GM15510 (cell line): Measurements from ENCODE around the gene BAIAP3.

Experiments
- POLR2A ChIP-seq: IDR thresholded peaks from 3 replicates; pipeline ENCODE4 v1.6.1; 2011; ENCODE audit warnings: borderline replicate concordance; ENCODE audit not compliant: insufficient read length; ENCODE audit errors: extremely low read depth

BAIAP3 gene, protein sequence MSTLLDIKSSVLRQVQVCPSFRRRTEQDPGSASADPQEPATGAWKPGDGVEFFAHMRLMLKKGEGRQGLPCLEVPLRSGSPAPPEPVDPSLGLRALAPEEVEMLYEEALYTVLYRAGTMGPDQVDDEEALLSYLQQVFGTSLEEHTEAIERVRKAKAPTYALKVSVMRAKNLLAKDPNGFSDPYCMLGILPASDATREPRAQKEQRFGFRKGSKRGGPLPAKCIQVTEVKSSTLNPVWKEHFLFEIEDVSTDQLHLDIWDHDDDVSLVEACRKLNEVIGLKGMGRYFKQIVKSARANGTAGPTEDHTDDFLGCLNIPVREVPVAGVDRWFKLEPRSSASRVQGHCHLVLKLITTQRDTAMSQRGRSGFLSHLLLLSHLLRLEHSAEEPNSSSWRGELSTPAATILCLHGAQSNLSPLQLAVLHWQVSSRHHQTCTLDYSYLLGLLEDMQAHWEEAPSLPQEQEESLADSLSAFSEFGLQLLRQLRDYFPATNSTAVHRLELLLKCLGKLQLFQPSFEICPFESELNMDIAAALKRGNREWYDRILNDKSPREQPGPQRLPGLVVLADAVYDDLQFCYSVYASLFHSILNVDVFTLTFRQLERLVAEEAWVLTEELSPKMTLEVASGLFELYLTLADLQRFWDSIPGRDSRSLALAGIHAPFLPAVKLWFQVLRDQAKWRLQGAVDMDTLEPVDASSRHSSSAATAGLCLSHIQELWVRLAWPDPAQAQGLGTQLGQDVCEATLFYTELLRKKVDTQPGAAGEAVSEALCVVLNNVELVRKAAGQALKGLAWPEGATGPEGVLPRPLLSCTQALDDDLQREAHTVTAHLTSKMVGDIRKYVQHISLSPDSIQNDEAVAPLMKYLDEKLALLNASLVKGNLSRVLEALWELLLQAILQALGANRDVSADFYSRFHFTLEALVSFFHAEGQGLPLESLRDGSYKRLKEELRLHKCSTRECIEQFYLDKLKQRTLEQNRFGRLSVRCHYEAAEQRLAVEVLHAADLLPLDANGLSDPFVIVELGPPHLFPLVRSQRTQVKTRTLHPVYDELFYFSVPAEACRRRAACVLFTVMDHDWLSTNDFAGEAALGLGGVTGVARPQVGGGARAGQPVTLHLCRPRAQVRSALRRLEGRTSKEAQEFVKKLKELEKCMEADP

DNA sequence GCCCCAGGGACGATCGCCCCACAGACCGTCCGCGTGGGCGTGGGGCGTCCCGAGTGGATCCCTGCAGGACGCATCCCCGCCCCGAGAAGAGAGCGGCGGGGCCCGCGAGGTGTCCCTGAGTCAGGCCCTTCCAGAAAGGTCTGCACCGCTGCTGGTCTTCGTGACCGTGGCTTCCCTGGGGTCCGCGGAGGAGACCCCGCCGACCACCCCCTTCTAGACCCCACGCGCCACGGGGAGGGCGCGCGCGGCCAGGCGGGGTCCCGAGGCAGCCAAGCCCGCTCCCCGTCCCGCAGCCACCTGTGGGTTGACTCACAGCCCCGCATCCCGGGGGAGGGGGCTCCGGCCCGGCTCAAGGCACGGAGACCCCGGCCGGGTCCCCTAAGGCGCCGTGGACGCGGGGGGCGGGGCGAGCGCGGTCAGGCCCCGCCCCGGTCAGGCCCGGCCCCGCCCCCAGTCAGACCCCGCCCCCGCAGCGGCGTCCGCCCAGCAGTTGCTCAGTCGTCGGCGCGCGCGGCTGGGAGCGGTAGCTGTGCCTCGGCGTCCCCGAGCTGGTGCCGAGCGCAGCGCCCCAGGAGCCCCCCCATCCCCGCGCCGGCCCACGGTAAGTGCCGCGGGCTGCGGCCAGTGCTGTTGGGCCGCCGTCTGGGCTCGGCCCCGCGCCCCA lies at the start of gene BAIAP3:
TSS of gene BAIAP3 (plus strand) at position 497 of the 664 bp plus-strand sequence. CDS start 4,905 bp downstream, outside the sequence.
- TF ChIP-seq POLR2A: no peak

DNA sequence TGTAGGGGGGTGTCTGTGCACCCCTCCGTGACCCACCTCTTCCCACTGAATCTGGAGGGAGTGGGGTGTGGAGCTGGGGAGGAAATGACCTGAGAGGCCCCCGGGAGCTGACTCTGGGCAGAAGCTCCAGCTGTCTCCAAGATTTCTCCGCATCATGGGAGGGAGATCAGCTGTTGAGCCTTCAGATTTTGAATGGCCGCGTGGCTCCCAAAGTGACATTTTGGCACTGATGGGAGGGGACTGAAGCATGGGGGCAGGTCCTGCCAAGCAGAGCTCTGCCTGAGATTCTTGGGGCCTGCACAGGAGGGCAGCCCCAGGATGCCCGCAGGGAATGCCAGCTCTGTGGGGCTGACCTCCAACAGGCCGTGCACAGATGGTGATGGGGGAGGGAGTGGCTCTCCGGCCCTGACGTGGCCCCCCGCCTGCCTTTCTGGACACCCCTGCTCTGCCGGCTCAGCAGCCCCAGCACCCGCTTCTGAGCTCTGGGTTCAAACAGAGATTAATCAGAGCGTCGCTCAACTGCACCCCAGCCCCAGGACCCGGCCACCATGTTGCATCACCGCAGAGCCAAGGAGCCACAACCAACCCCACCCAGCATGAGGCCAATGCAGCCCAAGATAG lies 49.3 kb upstream of the BAIAP3 start:
- TF ChIP-seq POLR2A: no peak

GRCh38 chr16:1285669-1286512 lies 47.6 kb upstream of the BAIAP3 start:
- no peak for TF ChIP-seq POLR2A

DNA sequence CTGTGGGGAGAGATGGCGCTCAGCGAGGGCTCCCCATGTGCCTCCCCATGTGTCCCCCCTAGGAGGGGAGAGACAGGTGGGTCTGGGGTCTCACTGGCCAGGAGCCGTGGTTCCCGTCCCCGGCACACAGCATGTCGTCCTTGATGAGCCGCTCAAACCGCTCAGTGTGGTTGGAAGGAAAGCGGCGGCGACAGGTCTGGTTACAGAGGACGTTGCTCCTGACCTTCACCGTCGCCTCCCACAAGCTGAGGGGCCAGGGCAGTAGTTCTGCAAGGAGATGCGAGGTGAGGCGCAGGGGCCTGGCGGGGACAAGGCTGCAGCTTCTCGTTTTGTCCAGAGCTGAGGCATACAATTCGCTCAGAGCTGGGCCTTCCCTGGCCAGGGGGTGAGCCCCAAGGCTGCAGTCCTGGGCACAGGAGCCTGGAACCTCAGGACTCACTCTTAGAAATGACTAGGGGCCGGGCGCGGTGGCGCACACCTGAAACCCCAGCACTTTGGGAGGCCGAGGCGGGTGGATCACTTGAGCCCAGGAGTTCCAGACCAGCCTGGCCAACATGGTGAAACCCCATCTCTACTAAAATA lies 46.8 kb upstream of the BAIAP3 start:
- TF ChIP-seq POLR2A: no peak

DNA sequence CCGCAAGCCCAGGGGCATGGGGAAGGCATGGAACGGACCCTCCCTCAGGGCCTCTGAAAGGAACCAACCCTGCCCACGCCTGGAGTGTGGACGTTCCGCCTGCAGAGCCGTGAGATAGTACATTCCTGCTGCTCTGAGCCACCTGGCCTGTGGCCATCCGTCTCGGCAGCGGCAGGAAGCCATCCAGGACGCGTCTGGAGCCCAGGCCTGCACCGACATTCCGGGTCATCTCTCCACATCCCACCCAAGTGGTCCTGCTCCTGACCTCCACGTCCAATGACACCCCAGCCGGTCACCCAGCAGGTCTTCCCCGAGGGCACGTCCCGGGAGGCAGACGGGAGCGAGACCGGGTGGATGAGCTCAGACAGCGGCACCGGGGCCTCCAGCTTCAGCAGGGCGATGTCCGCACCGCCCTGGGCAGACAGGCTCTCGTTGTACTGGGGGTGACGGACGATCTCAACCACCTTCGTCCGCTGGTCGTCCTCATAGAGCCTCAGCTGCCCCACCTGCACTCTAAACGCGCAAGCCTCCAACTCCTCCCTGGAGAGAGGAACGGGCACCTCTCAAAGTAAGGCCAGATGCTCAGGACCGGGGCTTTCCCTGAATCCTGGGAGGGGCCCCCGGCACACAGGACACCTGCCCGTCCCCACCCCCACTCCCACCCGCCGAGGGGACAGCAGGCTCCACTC lies 45.3 kb upstream of the BAIAP3 start:
- TF ChIP-seq POLR2A: no peak

DNA sequence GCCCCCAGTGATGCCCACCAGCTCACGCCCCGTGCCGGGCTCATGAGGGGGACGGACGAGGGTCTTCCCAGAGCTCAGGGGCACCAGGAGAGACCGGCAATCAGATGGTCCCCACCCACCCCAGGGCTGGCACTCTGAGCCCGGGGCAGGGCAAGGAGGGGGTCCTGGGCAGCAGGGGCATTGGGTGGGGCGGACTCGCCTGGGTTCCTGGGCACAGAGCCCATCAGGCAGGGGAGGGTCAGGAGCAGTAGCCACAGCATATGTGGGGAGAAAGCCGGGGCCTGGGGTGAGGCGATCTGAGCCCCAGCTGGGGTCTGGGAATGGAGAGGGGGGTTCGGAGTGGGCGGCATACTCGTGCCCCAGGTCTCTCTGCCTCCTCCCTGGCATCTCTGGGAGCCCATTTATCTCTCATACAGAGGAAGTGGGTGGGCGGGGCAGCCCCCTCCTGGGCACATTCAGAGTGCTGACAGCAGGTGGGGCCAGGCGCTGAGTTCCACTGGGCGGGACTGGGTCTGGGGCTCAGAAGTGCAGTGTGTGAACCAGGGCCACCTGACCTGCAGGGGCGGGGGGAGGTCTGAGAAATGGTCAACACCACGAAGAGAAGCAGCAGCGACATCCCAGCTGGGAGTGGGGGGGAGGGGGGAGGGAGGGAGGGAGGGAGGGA lies 44.5 kb upstream of the BAIAP3 start:
- TF ChIP-seq POLR2A: no peak

DNA sequence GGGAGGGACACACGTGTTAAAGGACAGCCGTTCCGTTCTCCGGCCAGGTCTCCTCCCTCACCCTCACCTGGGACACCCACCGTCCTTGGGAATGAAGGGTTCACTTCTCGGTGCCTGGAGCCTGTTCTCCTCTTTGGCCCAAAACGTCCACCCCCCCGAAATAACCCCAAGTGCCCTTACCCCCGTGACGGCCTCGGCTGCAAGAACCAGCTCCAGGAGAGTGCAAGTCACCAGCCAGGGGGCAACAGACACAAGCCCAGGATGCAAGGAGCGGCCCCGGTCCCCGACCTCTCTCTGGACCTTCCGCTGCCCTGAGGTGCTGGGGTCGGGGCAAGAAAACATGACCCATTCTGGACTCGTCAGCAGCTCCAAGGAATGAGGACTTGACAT lies 44.0 kb upstream of the BAIAP3 start:
- no peak for TF ChIP-seq POLR2A

- no peak for TF ChIP-seq POLR2A
Measured at GRCh38 chr16:1290063-1290501, 43.4 kb upstream of the BAIAP3 start.

DNA sequence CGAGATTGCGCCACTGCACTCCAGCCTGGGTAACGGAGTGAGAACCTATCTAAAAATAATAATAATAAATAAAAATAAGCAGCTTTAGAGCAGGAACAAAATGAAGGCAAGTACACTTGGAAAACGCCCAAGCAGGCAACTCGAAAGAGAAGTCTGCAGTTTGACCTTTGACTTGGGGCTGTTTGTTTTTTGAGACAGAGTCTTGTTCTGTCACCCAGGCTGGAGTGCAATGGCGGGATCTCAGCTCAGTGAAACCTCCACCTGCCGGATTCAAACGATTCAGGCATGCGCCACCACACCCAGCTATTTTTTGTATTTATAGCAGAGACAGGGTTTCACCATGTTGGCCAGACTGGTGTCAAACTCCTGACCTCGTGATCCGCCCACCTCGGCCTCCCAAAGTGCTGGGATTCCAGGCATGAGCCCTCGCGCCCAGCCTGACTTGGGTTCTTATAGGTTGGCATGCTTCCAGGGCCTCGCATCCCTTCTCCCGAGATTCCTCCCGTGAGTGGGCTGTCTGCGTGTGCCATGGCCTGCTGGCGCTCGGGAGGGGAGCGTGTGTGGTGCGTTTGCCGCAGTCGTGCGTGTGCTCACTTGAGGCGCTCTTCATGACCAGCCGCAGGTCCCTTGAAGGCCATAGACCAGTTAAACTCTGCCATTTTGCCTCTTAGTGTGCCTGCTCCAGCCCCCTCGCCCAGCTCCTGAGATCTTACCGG lies 42.4 kb upstream of the BAIAP3 start:
- no peak for TF ChIP-seq POLR2A

GRCh38 chr16:1291576-1291974 lies 41.9 kb upstream of the BAIAP3 start:
- no peak for TF ChIP-seq POLR2A
